ENCODE data around the gene DCDC1.

- TF ChIP-seq POLR2A (IDR thresholded peaks at IDR 0.05; ENCODE audit: low read length) (no peak), GATA1 (IDR thresholded peaks at IDR 0.05; ENCODE audit: low read depth, low read length) (no peak)
These were observed 402.0 kb downstream of the DCDC1 start for GRCh38 chr11:30967579-30967978.
